Neural crest cell (in vitro differentiated cells): ENCODE results near the gene SYNGAP1. TPM values are rescaled to one million over a fixed set of nuclear protein-coding genes. Genes with fewer than 3 reads are reported as not detected.
A peak's percentile ranks its signal among the peaks of the same experiment; 100 is the strongest.

Experiments
- DNase-seq: peaks from one replicate; pipeline ENCODE4 v3.0.0; 2021; ENCODE audit warnings: low read depth, mixed read lengths, low spot score
- H3K27ac Mint-ChIP-seq: one replicate; pipeline ENCODE4 v1.8.0; 2021; ENCODE audit warnings: mild to moderate bottlenecking, mixed read lengths; ENCODE audit not compliant: unreplicated experiment
- H3K27me3 Mint-ChIP-seq: 2 replicates; pipeline ENCODE4 v1.8.0; 2021; ENCODE audit warnings: low read depth, mild to moderate bottlenecking, mixed read lengths
- H3K36me3 Mint-ChIP-seq: 2 replicates; pipeline ENCODE4 v1.8.0; 2021; ENCODE audit warnings: low read depth, mild to moderate bottlenecking, mixed read lengths
- H3K4me1 Mint-ChIP-seq: 2 replicates; pipeline ENCODE4 v1.8.0; 2021; ENCODE audit warnings: mixed read lengths
- H3K4me3 Mint-ChIP-seq: one replicate; pipeline ENCODE4 v1.8.0; 2021; ENCODE audit warnings: mild to moderate bottlenecking, mixed read lengths
- H3K9me3 Mint-ChIP-seq: 2 replicates; pipeline ENCODE4 v1.8.0; 2021; ENCODE audit warnings: mixed read lengths
- total RNA-seq: library from RNA; stranded (reverse); gene quantifications from 2 replicates; pipeline ENCODE4 v1.2.1, GENCODE V29; 2021
- TF ChIP-seq, protein P1 (sequence below): fragments of 200-600 bp; sonication (generic); conservative IDR thresholded peaks from 2 replicates; pipeline ENCODE4 v1.5.0; 2021; ENCODE audit warnings: antibody characterized with exemption, mild to moderate bottlenecking

Gene SYNGAP1
- total RNA-seq, 1 donor from 2014 or later, result 72.4 TPM

DNA sequence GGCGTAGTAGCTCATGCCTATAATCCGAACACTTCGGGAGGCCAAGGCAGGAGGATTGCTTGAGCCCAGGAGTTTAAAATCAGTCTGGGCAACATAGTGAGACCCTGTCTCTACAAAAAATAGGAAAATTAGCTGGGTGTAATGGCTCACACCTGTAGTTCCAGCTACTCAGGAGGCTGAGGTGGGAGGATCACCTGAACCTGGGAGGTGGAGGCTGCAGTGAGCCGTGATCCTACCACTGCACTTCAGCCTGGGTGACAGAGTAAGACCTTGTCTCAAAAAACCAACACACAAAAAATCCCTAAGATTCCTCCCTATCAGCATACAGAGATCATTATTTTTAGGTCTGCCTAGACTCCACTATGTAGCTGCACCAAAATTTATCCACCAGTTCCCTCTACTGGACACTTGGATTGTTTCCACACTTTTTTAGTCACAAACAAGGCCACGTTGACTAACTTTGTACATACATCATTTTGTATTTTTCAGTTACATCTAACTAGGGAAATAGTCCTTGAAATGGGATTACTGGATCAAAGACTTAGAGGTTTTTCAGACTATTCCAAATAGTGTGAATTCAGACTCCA lies 12.6 kb upstream of the SYNGAP1 start:
- DNase-seq, result no peak
- no peak overlapping the region for H3K27ac Mint-ChIP-seq
- peaks cover 4% of the 10 kb centered on the region for H3K27me3 Mint-ChIP-seq
- no peaks in the 10 kb centered on the region for H3K9me3 Mint-ChIP-seq
- H3K4me3 Mint-ChIP-seq, result peak overlapping the region; percentile 44
- TF ChIP-seq, protein P1, sequence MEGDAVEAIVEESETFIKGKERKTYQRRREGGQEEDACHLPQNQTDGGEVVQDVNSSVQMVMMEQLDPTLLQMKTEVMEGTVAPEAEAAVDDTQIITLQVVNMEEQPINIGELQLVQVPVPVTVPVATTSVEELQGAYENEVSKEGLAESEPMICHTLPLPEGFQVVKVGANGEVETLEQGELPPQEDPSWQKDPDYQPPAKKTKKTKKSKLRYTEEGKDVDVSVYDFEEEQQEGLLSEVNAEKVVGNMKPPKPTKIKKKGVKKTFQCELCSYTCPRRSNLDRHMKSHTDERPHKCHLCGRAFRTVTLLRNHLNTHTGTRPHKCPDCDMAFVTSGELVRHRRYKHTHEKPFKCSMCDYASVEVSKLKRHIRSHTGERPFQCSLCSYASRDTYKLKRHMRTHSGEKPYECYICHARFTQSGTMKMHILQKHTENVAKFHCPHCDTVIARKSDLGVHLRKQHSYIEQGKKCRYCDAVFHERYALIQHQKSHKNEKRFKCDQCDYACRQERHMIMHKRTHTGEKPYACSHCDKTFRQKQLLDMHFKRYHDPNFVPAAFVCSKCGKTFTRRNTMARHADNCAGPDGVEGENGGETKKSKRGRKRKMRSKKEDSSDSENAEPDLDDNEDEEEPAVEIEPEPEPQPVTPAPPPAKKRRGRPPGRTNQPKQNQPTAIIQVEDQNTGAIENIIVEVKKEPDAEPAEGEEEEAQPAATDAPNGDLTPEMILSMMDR, result peak; percentile 52
- H3K36me3 Mint-ChIP-seq, result peaks cover 29% of the 10 kb centered on the region
- H3K4me1 Mint-ChIP-seq, result peaks cover 24% of the 10 kb centered on the region

DNA sequence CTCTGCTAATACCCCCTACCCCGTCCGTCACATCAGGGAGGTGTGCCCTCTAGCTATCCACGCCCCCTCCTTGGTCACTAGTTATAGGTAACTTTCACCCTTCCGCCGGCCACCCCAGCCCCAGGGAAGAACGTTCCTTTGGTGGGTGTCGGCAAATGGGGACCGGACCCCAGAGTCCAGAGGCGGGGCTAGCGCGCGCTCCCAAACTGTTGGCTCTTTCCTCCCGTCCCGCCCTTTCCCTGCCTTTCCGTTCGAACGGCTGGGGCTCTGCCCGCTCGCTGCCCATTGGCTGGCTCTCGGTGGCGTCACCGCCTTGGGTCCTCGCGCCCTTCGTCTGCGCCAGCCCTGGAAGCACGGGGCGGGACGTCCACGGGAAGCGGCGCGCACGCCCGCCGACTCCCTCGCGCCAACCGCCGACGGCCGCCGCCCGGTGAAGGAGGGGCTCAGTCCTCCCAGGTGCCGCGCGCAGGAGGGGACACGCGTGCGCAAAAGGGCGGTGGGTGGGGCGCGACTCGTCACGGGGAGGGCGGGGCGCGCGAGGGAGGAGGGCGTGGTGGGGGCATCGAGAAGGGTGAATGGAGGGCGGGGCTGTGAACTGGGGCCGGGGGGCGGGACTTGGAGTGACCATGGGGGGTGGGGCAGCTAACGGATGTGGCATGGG lies 9.7 kb upstream of the SYNGAP1 start:
- Mint-ChIP-seq H3K9me3 (no peaks in the 10 kb centered on the region), H3K36me3 (peaks cover 16% of the 10 kb centered on the region), H3K4me3 (peak overlapping the region; percentile 92)

DNA sequence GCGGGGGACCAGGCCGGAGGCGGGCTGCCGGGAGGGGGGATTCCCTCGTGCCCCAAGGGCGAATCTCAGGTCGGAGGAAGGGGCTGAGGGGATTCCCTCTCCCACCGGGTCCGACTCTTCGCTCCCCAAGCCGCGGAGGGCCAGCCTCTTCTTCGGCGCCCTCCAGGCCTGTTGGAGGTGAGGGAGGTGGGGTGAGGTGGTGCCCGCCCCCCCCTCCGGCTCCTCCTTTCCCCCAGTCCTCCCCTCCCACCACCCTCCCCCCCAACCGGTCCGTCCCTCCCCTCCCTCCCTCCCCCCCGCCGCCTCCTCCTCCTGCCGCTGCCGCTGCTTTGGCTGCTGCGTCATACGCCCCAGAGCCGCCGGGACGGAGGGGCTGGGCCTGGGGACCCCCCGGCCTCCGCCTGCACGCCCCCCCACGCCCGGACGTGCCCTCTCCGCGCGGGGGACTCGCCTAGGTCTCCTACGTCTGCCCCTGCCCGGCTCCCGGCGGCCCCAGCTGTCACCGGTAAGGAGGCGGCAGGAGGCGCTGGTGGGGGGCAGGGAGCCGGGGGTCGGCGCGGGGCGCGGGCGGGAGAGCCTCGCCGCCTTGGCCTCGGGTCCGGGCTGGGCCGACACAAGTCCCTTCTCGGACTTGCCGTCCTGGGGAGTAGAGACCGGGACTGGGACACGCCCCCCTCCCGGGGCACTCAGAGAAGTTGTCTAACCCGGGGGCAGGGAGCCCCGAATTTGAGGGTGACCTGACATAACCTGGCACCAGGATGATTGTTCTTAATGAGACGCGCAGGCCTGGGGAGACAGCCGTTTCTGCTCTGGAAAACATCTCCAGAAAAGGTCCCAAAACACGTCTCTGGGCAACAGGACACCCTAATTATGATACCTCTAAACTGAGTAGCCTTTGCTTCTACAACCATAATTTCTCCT lies 8.9 kb upstream of the SYNGAP1 start, which contains the start of gene PHF1:
TSS of gene PHF1 (plus strand) at position 304 of the 921 bp plus-strand sequence. CDS start 1,250 bp downstream, outside the sequence.
- DNase-seq, result peak; percentile 51
- Mint-ChIP-seq H3K9me3 (no peaks in the 10 kb centered on the region), H3K27ac (peak within 1 kb of the TSS; percentile 98), H3K4me1 (peaks cover 46% of the 10 kb centered on the region), H3K4me3 (peak within 1 kb of the TSS; percentile 92), H3K36me3 (peaks cover 12% of the 10 kb centered on the region), H3K27me3 (peaks cover 15% of the 10 kb centered on the region)
- TF ChIP-seq, protein P1, result no peak

More for the DNA sequence above, 9.7 kb upstream of the SYNGAP1 start:
- Mint-ChIP-seq H3K27ac (peak overlapping the region; percentile 98), H3K27me3 (peaks cover 15% of the 10 kb centered on the region), H3K4me1 (peaks cover 40% of the 10 kb centered on the region)
- peak; percentile 94 for DNase-seq
- TF ChIP-seq, protein P1, result no peak

DNA sequence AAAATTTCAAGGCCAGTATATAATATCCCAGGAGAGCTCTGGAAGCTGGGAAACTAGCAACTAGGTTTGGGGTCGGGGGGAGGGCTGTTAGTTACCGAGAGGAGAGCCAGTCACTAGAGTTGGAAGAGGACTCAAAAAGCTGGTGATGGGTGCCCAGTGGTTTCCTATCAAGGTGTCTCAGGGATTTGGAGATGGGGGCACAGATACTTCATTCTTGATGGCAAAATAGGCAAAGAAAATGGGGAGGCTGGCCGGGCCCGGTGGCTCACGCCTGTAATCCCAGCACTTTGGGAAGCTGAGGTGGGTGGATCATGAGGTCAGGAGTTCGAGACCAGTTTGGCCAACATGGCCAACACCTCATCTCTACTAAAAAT lies 8.2 kb upstream of the SYNGAP1 start:
- H3K36me3 Mint-ChIP-seq, result peaks cover 8% of the 10 kb centered on the region
- peak overlapping the region; percentile 85 for H3K4me3 Mint-ChIP-seq

More for the DNA sequence above, 8.2 kb upstream of the SYNGAP1 start:
- Mint-ChIP-seq H3K9me3 (no peaks in the 10 kb centered on the region), H3K27ac (no peak overlapping the region), H3K4me1 (peaks cover 53% of the 10 kb centered on the region), H3K27me3 (peaks cover 15% of the 10 kb centered on the region)
- TF ChIP-seq, protein P1, result no peak
- DNase-seq, result no peak
